OCI-LY1 (cell line): ENCODE data around the gene NLRP6.

Experiments
- CTCF ChIP-seq: fragments of 200-600 bp; sonication (generic), shearing (Covaris generic); IDR thresholded peaks from 2 replicates; pipeline ENCODE4 v1.5.1; 2017; ENCODE audit warnings: mild to moderate bottlenecking, antibody characterized with exemption, low read length, moderate library complexity, mixed read lengths
- EZH2 ChIP-seq: fragments of 200-600 bp; sonication (generic), shearing (Covaris generic); IDR thresholded peaks from 2 replicates; pipeline ENCODE4 v1.8.0; 2017; ENCODE audit warnings: borderline replicate concordance, mixed run types, mild to moderate bottlenecking, antibody characterized with exemption, low read length, moderate library complexity, mixed read lengths

DNA sequence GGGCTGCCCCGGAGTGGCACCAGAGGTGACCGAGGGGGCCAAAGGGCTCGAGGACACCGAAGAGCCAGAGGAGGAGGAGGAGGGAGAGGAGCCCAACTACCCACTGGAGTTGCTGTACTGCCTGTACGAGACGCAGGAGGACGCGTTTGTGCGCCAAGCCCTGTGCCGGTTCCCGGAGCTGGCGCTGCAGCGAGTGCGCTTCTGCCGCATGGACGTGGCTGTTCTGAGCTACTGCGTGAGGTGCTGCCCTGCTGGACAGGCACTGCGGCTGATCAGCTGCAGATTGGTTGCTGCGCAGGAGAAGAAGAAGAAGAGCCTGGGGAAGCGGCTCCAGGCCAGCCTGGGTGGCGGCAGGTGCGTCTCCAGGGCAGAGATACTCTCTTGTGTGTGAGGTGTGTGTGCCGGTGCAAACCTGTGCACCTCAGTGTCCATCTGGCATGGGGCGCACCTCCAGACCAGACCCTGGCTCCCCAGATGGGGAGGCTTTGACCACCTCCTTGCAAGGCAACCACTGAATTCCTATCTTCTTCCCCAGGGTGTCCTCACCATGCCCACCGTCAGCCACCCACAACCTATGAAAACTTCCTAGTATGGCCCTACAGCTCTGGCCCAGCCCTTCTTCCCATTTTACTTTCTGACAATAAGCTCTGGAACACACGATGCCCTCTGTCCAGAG lies 3.4 kb downstream of the NLRP6 start:
- no peak for TF ChIP-seq CTCF
- no peak for TF ChIP-seq EZH2
